Colonic mucosa (tissue), 4 donors: ENCODE results near the gene ATF7IP2. TPM values are rescaled to one million over a fixed set of nuclear protein-coding genes. Genes with fewer than 3 reads are reported as not detected.
"Not testable (repeated sequence)": the region's sequence is repeated elsewhere in the genome, so short reads cannot be mapped to it uniquely, and the experiment has no call there.

Source experiments
- DNase-seq: peaks from one replicate; pipeline ENCODE4 v3.0.0-alpha.2; 2020
- H3K27ac ChIP-seq: fragments of 200-600 bp; one replicate; pipeline ENCODE4 v1.8.0; 2021
- H3K27me3 ChIP-seq: fragments of 200-600 bp; one replicate; pipeline ENCODE4 v1.8.0; 2021
- H3K36me3 ChIP-seq: fragments of 200-600 bp; one replicate; pipeline ENCODE4 v1.8.0; 2021
- H3K4me1 ChIP-seq: fragments of 200-600 bp; one replicate; pipeline ENCODE4 v1.8.0; 2021; ENCODE audit warnings: mild to moderate bottlenecking
- H3K4me3 ChIP-seq: fragments of 200-600 bp; one replicate; pipeline ENCODE4 v1.8.0; 2021
- H3K9ac ChIP-seq, 2 donors: one replicate each; pipeline ENCODE4 v1.7.0; 2013; ENCODE audit warnings: control low read depth in 2 of 2, low read depth in 2 of 2, low read length in 2 of 2
- H3K9me3 ChIP-seq: fragments of 200-600 bp; one replicate; pipeline ENCODE4 v1.8.0; 2021
- intact Hi-C: fragments of 100-400 bp; cut with DNase I; formaldehyde crosslinking; loops from one replicate; pipeline ENCODE4 v1.14.1; 2022
- total RNA-seq, 2 donors: library from RNA; stranded (reverse); fragmentation: NEBNext Ultra II Directional in 1 of 2; extraction: Animal tissue kit (Norgen Biotek cat#: 25700) in 1 of 2; gene quantifications; one replicate each; pipeline ENCODE4 v1.2.1, GENCODE V29; 2021
- TF ChIP-seq, protein P1 (sequence below): fragments of 200-600 bp; IDR thresholded peaks from one replicate; pipeline ENCODE4 v1.8.0; 2022; ENCODE audit warnings: antibody characterized with exemption, mild to moderate bottlenecking
- donor health status: healthy.
- donor health status: DM: no; HTN: no; CAD: no.
- donor health status: DM: no; HTN: no; CAD: no.

The ATF7IP2 gene
- total RNA-seq, 2 donors from 2014 or later: 5.8 to 14.5 TPM

- Histone ChIP-seq H3K9me3 (no peaks in the 10 kb centered on the region), H3K36me3 (no peaks in the 10 kb centered on the region), H3K4me1 (no peaks in the 10 kb centered on the region), H3K27me3 (no peaks in the 10 kb centered on the region), H3K4me3 (no peak overlapping the region), H3K9ac (no peak overlapping the region), H3K27ac (no peak overlapping the region)
- TF ChIP-seq, protein P1, sequence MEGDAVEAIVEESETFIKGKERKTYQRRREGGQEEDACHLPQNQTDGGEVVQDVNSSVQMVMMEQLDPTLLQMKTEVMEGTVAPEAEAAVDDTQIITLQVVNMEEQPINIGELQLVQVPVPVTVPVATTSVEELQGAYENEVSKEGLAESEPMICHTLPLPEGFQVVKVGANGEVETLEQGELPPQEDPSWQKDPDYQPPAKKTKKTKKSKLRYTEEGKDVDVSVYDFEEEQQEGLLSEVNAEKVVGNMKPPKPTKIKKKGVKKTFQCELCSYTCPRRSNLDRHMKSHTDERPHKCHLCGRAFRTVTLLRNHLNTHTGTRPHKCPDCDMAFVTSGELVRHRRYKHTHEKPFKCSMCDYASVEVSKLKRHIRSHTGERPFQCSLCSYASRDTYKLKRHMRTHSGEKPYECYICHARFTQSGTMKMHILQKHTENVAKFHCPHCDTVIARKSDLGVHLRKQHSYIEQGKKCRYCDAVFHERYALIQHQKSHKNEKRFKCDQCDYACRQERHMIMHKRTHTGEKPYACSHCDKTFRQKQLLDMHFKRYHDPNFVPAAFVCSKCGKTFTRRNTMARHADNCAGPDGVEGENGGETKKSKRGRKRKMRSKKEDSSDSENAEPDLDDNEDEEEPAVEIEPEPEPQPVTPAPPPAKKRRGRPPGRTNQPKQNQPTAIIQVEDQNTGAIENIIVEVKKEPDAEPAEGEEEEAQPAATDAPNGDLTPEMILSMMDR: no peak
- no peak for DNase-seq
- intact Hi-C loops: no loop called here
These were observed 118.6 kb downstream of the ATF7IP2 start for GRCh38 chr16:10504404-10504885.

DNA sequence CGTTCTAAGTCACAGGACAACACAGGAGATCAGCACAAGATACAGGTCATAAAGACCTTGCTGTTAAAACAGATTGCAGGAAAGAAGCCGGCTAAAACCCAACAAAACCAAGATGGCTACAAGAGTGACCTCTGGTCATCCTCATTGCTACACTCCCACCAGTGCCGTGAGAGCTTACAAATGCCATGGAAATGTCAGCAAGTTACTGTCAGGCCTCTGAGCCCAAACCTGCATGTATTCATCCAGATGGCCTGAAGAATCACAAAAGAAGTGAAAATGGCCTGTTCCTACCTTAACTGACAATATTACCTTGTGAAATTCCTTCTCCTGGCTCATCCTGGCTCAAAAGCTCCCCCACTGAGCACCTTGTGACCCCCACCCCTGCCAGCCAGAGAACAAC lies 119.4 kb downstream of the ATF7IP2 start:
- DNase-seq, H3K36me3 ChIP-seq: not testable (repeated sequence)

DNA sequence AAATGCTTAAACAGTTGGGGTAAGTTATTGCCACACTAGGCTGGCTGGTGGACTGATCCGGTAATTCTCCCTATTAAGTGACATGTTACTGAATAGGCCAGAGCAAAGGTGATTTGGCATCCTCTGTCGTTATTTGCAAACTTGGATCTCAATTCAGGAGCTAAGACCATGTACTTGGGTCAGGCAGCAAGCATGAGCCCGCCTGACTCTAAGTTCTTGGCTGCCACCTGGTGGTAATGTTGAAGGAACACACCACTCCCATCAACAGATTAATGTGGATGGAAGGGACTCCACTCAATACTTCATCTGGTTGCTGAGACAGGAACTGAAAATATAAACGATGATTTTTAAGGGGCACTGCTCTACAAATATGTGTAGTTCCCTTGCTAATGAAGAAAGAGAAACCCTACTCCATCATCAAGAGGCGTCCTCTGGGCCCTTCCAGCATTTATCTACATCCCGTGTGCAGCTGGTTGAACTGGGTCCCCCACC lies 123.7 kb downstream of the ATF7IP2 start:
- H3K9ac ChIP-seq: no peak overlapping the region
- H3K27me3 ChIP-seq: no peaks in the 10 kb centered on the region
- H3K36me3 ChIP-seq: no peaks in the 10 kb centered on the region
- H3K4me1 ChIP-seq: no peaks in the 10 kb centered on the region
- intact Hi-C loops: loop anchor here (2.0 to 10.0 kb wide), 3 partner anchors 195 to 408 kb away; no protein-coding TSS in a partner anchor
- no peak overlapping the region for H3K4me3 ChIP-seq
- H3K9me3 ChIP-seq: no peaks in the 10 kb centered on the region
- TF ChIP-seq, protein P1: peak; percentile 78
- DNase-seq: peak; percentile 69
- H3K27ac ChIP-seq: no peak overlapping the region

More for the DNA sequence above, 119.4 kb downstream of the ATF7IP2 start:
- H3K9me3 ChIP-seq, H3K27ac ChIP-seq, H3K9ac ChIP-seq, intact Hi-C loops, H3K4me1 ChIP-seq, H3K27me3 ChIP-seq, H3K4me3 ChIP-seq: not testable (repeated sequence)

DNA sequence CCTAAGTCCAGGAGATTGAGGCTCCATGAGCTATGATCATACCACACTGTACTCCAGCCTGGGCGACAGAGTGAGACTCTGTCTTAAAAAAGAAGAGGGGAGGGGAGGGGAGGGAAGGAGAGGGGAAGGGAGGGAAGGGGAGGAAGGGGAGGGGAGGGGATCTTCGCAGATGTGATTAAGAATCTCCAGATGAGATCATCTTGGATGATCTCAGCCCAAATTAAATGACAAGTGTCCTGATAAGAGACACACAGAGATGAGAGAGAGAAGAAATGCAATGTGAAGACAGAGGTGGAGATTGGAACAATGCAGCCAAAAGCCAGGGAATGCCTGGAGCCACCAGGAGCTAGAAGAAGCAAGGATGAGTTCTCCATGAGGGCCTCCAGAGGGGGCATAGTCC lies 124.4 kb downstream of the ATF7IP2 start:
- H3K27me3 ChIP-seq: no peaks in the 10 kb centered on the region
- no peaks in the 10 kb centered on the region for H3K36me3 ChIP-seq
- no peaks in the 10 kb centered on the region for H3K4me1 ChIP-seq
- no peak overlapping the region for H3K9ac ChIP-seq
- no peak overlapping the region for H3K4me3 ChIP-seq
- intact Hi-C loops: loop anchor here (5.0 to 10.0 kb wide), 2 partner anchors 195 to 407 kb away; no protein-coding TSS in a partner anchor
- no peak for DNase-seq
- H3K27ac ChIP-seq: no peak overlapping the region
- TF ChIP-seq, protein P1: no peak
- H3K9me3 ChIP-seq: no peaks in the 10 kb centered on the region

DNA sequence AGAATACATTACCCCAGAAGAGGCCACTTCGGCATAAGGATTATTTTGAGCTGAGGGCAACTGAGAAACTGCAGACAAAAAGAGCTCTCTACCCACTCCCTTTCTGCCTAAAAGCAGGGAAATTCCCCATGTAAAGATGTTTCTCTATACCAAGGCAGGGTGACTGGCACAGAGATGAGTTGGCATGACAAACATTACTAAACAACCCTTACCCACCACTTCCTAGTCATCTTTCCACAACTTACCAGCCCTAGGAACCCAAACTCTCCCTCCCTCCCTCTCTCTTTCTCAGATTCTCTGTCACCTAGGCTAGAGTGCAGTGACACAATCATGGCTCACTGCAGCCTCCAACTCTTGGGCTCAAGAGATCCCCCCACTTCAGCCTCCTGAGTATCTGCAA lies 126.0 kb downstream of the ATF7IP2 start:
- no peaks in the 10 kb centered on the region for H3K36me3 ChIP-seq
- no peak overlapping the region for H3K4me3 ChIP-seq
- no peak for DNase-seq
- H3K27ac ChIP-seq: no peak overlapping the region
- intact Hi-C loops: loop anchor here (5.0 to 10.0 kb wide), 2 partner anchors 197 to 405 kb away; no protein-coding TSS in a partner anchor
- TF ChIP-seq, protein P1: no peak
- H3K9ac ChIP-seq: no peak overlapping the region
- H3K9me3 ChIP-seq: no peaks in the 10 kb centered on the region
- H3K27me3 ChIP-seq: no peaks in the 10 kb centered on the region
- no peaks in the 10 kb centered on the region for H3K4me1 ChIP-seq

- Histone ChIP-seq H3K36me3 (no peaks in the 10 kb centered on the region), H3K27ac (no peak overlapping the region), H3K9me3 (no peaks in the 10 kb centered on the region), H3K4me3 (no peak overlapping the region), H3K4me1 (no peaks in the 10 kb centered on the region), H3K9ac (no peak overlapping the region), H3K27me3 (no peaks in the 10 kb centered on the region)
- intact Hi-C loops: loop anchor here (2.0 to 10.0 kb wide), 3 partner anchors 200 to 403 kb away; no protein-coding TSS in a partner anchor
- peak; percentile 46 for DNase-seq
- TF ChIP-seq, protein P1: peak; percentile 53
These were observed 128.7 kb downstream of the ATF7IP2 start for GRCh38 chr16:10514369-10515055.
